Activated CD4-positive, alpha-beta T cell treated with anti-CD3 and anti-CD28 coated beads, Interleukin-2, amount 10 ng/mL, durations not matched to agents 7 days and 5 days (primary cell): ENCODE results near the gene RAD51B. TPM values are rescaled to one million over a fixed set of nuclear protein-coding genes. Genes with fewer than 3 reads are reported as not detected.

Experiments used
- CTCF ChIA-PET: fragments of 350-600 bp; sonication (Branson Sonifier 250); formaldehyde crosslinking; loops from one replicate; lab custom pipeline; 2021; ENCODE audit warnings: antibody characterized with exemption; lab: Charles Lee
- POLR2A ChIA-PET: fragments of 350-600 bp; sonication (Branson Sonifier 250); formaldehyde crosslinking; loops from one replicate; lab custom pipeline; 2021; ENCODE audit warnings: antibody characterized with exemption; lab: Charles Lee
- DNase-seq: peaks from one replicate; pipeline ENCODE4 v3.0.0-alpha.2; 2020
- H3K27ac Mint-ChIP-seq: one replicate; pipeline ENCODE4 v1.8.0; 2021; ENCODE audit warnings: mild to moderate bottlenecking, moderate library complexity, mixed read lengths
- H3K27me3 Mint-ChIP-seq: one replicate; pipeline ENCODE4 v1.8.0; 2021; ENCODE audit warnings: mixed read lengths
- H3K36me3 Mint-ChIP-seq: one replicate; pipeline ENCODE4 v1.8.0; 2021; ENCODE audit warnings: low read depth, mixed read lengths
- H3K4me1 Mint-ChIP-seq: one replicate; pipeline ENCODE4 v1.8.0; 2021; ENCODE audit warnings: mixed read lengths
- H3K4me3 Mint-ChIP-seq: one replicate; pipeline ENCODE4 v1.8.0; 2021; ENCODE audit warnings: mild to moderate bottlenecking, moderate library complexity, mixed read lengths
- H3K9me3 Mint-ChIP-seq: one replicate; pipeline ENCODE4 v1.8.0; 2021; ENCODE audit warnings: mixed read lengths
- total RNA-seq, 2 experiments: library from RNA; stranded (reverse); gene quantifications; one replicate each; pipeline ENCODE4 v1.2.3, GENCODE V29; 2021

RAD51B gene
- total RNA-seq, 2 experiments from 2014 or later: 20.6 to 30.3 TPM

DNA sequence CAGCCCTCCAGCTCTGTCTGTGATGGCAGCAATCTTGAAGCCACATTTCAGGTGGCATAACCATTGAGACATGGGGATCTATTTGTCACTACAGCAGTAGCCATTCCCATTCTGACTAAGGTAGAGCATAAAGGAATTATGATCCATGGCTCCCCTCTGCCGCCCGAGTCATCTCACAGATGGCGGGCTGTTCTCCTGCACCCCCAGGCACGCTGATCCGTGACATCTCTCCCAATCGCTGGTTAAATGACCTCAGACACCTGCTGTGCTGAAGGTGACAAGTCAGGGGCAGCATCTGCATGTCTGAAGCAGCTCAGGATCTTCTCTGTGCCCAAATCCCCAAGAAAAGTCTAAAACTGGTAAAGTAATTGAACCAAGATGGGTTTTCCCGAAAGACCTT is 849.0 kb downstream of the RAD51B start:
- peaks cover 3% of the 10 kb centered on the region for H3K9me3 Mint-ChIP-seq
- ChIA-PET POLR2A (interaction anchor here (0.9 kb wide), 1 partner anchor 112 kb away, joined by 3 read pairs; no protein-coding TSS in a partner anchor), CTCF (interaction anchor here (1.1 kb wide), 1 partner anchor 11 kb away, joined by 3 read pairs; no protein-coding TSS in a partner anchor)
- no peaks in the 10 kb centered on the region for H3K36me3 Mint-ChIP-seq
- H3K27ac Mint-ChIP-seq: no peak overlapping the region
- H3K4me1 Mint-ChIP-seq: peaks cover 20% of the 10 kb centered on the region
- no peaks in the 10 kb centered on the region for H3K27me3 Mint-ChIP-seq
- DNase-seq: no peak
- H3K4me3 Mint-ChIP-seq: no peak overlapping the region

DNA sequence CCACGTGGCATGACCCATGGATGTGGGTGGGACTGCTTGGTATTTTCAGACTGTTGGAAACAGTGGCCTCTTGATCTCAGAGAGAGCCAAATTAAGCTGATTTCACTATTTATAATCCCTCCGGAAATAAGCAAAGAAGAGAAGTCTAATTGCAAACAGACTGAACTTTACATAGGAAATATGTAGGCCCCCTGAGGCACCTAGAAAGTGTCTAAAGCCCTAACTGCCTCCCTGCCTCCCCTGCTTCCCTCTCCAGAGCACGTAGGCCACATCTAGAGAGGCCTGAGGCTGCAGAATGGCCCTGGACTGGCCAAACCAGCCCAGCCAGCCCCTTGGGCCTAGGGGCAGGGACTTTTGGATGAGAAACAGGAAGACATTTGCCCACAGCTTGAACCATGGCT is 849.5 kb downstream of the RAD51B start:
- CTCF ChIA-PET: interaction anchor here (1.1 kb wide), 1 partner anchor 11 kb away, joined by 3 read pairs; no protein-coding TSS in a partner anchor
- no peak overlapping the region for H3K27ac Mint-ChIP-seq
- H3K4me1 Mint-ChIP-seq: peaks cover 14% of the 10 kb centered on the region
- no peak overlapping the region for H3K4me3 Mint-ChIP-seq
- peaks cover 3% of the 10 kb centered on the region for H3K9me3 Mint-ChIP-seq
- no peak for DNase-seq
- no peaks in the 10 kb centered on the region for H3K36me3 Mint-ChIP-seq
- POLR2A ChIA-PET: interaction anchor here (0.9 kb wide), 1 partner anchor 111 kb away, joined by 3 read pairs; no protein-coding TSS in a partner anchor
- no peaks in the 10 kb centered on the region for H3K27me3 Mint-ChIP-seq

GRCh38 chr14:68669603-68670358 is 850.2 kb downstream of the RAD51B start:
- ChIA-PET POLR2A (interaction anchor here (0.6 kb wide), 1 partner anchor 679 kb away, joined by 3 read pairs; no protein-coding TSS in a partner anchor), CTCF (interaction anchor here (1.1 to 1.2 kb wide), 2 partner anchors 12 to 26 kb away, joined by 3 read pairs; no protein-coding TSS in a partner anchor)
- Mint-ChIP-seq H3K4me3 (no peak overlapping the region), H3K9me3 (peaks cover 3% of the 10 kb centered on the region), H3K4me1 (peaks cover 7% of the 10 kb centered on the region), H3K27ac (no peak overlapping the region), H3K36me3 (no peaks in the 10 kb centered on the region), H3K27me3 (no peaks in the 10 kb centered on the region)
- DNase-seq: no peak

DNA sequence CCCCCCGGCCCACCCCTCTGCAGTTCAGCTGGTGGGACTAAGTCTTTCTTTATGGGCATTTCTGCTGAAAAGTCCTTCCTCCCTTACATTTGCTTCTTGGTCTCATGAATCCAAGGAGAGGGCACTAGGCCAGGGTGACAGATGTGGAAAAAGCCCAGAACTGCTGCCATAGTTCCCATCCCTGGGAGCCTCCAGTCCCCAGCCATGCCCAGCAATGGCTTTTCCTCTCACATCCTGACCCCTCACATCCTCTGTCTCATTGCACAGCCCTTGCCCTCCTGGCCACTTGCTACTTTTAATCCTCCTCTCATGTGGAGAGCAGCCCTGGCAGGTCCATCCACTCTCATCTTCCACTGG is 850.8 kb downstream of the RAD51B start:
- POLR2A ChIA-PET: interaction anchor here (0.6 kb wide), 1 partner anchor 680 kb away, joined by 3 read pairs; no protein-coding TSS in a partner anchor
- Mint-ChIP-seq H3K4me3 (no peak overlapping the region), H3K27ac (no peak overlapping the region), H3K36me3 (no peaks in the 10 kb centered on the region), H3K4me1 (peaks cover 6% of the 10 kb centered on the region), H3K27me3 (no peaks in the 10 kb centered on the region), H3K9me3 (peaks cover 3% of the 10 kb centered on the region)
- CTCF ChIA-PET: interaction anchor here (1.2 kb wide), 1 partner anchor 25 kb away, joined by 3 read pairs; no protein-coding TSS in a partner anchor
- no peak for DNase-seq

- Mint-ChIP-seq H3K9me3 (peaks cover 1% of the 10 kb centered on the region), H3K27ac (no peak overlapping the region), H3K4me1 (no peaks in the 10 kb centered on the region), H3K4me3 (no peak overlapping the region), H3K27me3 (no peaks in the 10 kb centered on the region), H3K36me3 (no peaks in the 10 kb centered on the region)
- POLR2A ChIA-PET: no interaction called here
- DNase-seq: no peak
- CTCF ChIA-PET: interaction anchor here (0.7 to 1.2 kb wide), 2 partner anchors 9 to 12 kb away, joined by 4 to 7 read pairs; no protein-coding TSS in a partner anchor
Observed at GRCh38 chr14:68671909-68672308, 852.3 kb downstream of the RAD51B start.

DNA sequence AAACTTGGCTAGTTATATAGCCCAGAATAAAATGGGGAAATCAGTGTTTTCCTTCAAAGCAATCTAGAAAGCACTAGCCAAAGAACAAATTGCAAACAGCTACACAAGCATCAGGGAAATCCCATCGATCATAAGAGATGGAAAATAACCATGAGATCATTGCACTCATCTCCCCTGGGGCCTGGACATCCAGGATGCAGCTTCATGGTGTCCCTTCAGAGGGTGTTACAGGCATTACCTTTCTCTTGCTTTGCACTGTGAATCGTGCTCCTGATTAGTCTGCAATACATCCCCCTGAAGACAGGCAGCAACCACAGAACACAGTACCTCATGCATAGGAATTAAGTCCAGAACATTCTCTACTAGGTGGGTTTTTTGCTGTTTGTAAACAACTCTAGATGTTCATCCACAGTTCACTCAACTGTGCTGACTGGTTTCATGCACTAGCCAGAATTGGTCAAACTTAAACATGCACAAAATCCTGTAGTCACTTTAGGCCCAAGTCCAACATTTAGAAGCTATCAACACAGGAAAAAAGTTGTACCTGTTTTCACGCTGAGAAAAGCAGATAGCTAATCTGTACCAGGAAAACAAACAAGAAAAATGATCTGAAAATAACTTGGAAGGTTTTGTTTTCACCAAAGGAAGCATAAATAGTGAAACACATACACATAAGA is 853.2 kb downstream of the RAD51B start:
- no peak for DNase-seq
- H3K4me1 Mint-ChIP-seq: peaks cover 4% of the 10 kb centered on the region
- H3K27ac Mint-ChIP-seq: no peak overlapping the region
- ChIA-PET POLR2A (no interaction called here), CTCF (interaction anchor here (1.2 kb wide), 1 partner anchor 8 kb away, joined by 7 read pairs; no protein-coding TSS in a partner anchor)
- H3K9me3 Mint-ChIP-seq: no peaks in the 10 kb centered on the region
- H3K4me3 Mint-ChIP-seq: no peak overlapping the region
- no peaks in the 10 kb centered on the region for H3K27me3 Mint-ChIP-seq
- no peaks in the 10 kb centered on the region for H3K36me3 Mint-ChIP-seq

- H3K4me1 Mint-ChIP-seq: peaks cover 4% of the 10 kb centered on the region
- DNase-seq: no peak
- no peaks in the 10 kb centered on the region for H3K27me3 Mint-ChIP-seq
- H3K36me3 Mint-ChIP-seq: no peaks in the 10 kb centered on the region
- H3K9me3 Mint-ChIP-seq: no peaks in the 10 kb centered on the region
- no peak overlapping the region for H3K4me3 Mint-ChIP-seq
- ChIA-PET CTCF (no interaction called here), POLR2A (no interaction called here)
- H3K27ac Mint-ChIP-seq: no peak overlapping the region
Observed at GRCh38 chr14:68673464-68673863, 853.9 kb downstream of the RAD51B start.

GRCh38 chr14:68674538-68675232 is 855.1 kb downstream of the RAD51B start:
- ChIA-PET CTCF (no interaction called here), POLR2A (no interaction called here)
- H3K36me3 Mint-ChIP-seq: no peaks in the 10 kb centered on the region
- DNase-seq: no peak
- H3K4me1 Mint-ChIP-seq: peaks cover 4% of the 10 kb centered on the region
- no peak overlapping the region for H3K27ac Mint-ChIP-seq
- H3K27me3 Mint-ChIP-seq: no peaks in the 10 kb centered on the region
- H3K9me3 Mint-ChIP-seq: no peaks in the 10 kb centered on the region
- no peak overlapping the region for H3K4me3 Mint-ChIP-seq

DNA sequence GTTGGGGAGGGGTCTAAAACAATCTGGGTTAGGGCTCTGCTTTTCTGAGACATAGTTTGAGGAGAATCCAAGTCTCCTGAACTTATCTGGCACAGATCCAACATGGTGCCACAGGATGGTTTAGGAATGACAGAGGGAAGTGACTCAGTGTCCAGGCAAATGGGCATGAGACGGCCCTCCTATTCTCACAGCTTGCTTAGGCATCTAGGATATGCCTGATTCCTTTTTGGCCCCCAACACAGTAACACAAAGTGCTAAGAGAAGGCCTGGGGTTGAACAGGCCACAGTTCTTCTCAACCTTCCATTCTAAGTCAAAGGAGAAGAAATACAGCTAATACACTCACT is 855.6 kb downstream of the RAD51B start:
- H3K27me3 Mint-ChIP-seq: no peaks in the 10 kb centered on the region
- ChIA-PET CTCF (interaction anchor here (0.6 kb wide), 1 partner anchor 46 kb away, joined by 3 read pairs; no protein-coding TSS in a partner anchor), POLR2A (no interaction called here)
- H3K9me3 Mint-ChIP-seq: no peaks in the 10 kb centered on the region
- peaks cover 4% of the 10 kb centered on the region for H3K4me1 Mint-ChIP-seq
- H3K36me3 Mint-ChIP-seq: no peaks in the 10 kb centered on the region
- no peak for DNase-seq
- no peak overlapping the region for H3K27ac Mint-ChIP-seq
- H3K4me3 Mint-ChIP-seq: no peak overlapping the region

DNA sequence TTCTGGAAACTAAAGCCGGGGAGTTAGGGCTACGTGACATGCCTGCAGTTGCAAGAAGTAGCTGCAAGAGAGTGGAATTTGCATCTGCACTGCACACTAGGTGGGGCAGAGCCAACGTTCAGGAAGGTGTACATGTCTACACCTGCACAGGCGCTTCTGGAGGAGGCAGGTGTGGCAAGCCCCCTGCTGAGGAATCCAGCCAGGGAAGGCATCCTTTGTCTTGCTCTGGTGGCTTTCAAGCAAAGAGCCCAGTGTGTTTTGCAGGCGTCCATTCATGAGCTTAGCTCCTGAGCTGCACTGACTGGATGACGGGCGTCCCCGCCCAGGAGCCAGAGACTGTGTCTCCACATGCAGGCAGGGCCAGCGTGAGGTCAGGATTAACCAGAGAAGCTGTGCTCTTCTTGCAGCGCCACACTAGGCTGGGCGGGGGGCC is 856.9 kb downstream of the RAD51B start:
- no peaks in the 10 kb centered on the region for H3K27me3 Mint-ChIP-seq
- POLR2A ChIA-PET: no interaction called here
- DNase-seq: no peak
- no peaks in the 10 kb centered on the region for H3K9me3 Mint-ChIP-seq
- peaks cover 9% of the 10 kb centered on the region for H3K4me1 Mint-ChIP-seq
- H3K36me3 Mint-ChIP-seq: no peaks in the 10 kb centered on the region
- CTCF ChIA-PET: interaction anchor here (2.3 kb wide), 1 partner anchor 10 kb away, joined by 6 read pairs; no protein-coding TSS in a partner anchor
- no peak overlapping the region for H3K27ac Mint-ChIP-seq
- no peak overlapping the region for H3K4me3 Mint-ChIP-seq

DNA sequence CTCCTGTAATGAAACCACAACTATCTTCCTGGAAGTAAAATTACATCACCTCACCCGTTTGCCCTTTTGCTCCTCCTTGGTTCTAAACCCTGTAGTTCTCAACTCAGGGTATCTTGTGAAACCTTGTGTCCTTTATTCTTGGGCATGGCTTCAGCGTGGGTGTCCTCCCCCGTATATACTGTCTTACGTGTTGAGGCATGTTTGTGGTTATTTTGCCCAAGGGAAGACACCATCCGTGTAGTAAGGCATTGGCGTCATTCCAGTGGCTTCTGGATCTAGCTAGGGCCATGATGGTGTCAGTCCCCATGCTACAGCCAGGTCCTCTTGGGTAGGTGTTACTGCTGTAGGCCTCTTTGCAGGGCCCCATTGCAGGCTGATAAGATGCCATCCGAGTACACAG is 857.9 kb downstream of the RAD51B start:
- DNase-seq: no peak
- Mint-ChIP-seq H3K27me3 (no peaks in the 10 kb centered on the region), H3K27ac (no peak overlapping the region), H3K36me3 (no peaks in the 10 kb centered on the region), H3K4me1 (peaks cover 16% of the 10 kb centered on the region), H3K4me3 (no peak overlapping the region), H3K9me3 (no peaks in the 10 kb centered on the region)
- ChIA-PET CTCF (interaction anchor here (1.3 to 2.3 kb wide), 2 partner anchors 9 to 11 kb away, joined by 5 to 6 read pairs; no protein-coding TSS in a partner anchor), POLR2A (no interaction called here)

DNA sequence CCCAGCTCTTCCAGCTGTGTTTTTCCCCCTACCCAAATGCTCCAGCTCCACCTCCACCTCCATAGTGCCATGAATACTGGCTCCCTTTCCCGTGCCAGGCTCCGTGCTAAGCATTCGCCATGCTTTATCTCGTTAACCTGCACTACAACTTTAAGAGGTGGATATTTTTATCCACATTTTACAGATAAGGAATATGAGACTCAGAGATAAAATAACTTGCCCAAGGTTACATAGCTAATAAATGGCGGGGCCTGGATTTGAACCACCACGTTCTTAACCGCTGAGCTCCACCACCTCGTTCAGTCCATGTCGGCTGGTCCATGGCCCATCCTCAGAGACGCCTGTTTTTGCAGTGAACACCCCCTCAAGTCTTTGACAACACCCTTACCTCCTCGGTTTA is 858.3 kb downstream of the RAD51B start:
- Mint-ChIP-seq H3K9me3 (no peaks in the 10 kb centered on the region), H3K4me1 (peaks cover 20% of the 10 kb centered on the region), H3K4me3 (no peak overlapping the region), H3K27me3 (no peaks in the 10 kb centered on the region), H3K27ac (no peak overlapping the region), H3K36me3 (peaks cover under 1% of the 10 kb centered on the region)
- no peak for DNase-seq
- ChIA-PET POLR2A (no interaction called here), CTCF (interaction anchor here (0.6 to 2.3 kb wide), 4 partner anchors 8 to 528 kb away, joined by 3 to 6 read pairs (median 6); no protein-coding TSS in a partner anchor)
